Lung (tissue), 12 donors: Measurements from ENCODE around the gene OLFML2A. TPM values are rescaled to one million over a fixed set of nuclear protein-coding genes. Genes with fewer than 3 reads are reported as not detected.
"Not testable (repeated sequence)": the region's sequence is repeated elsewhere in the genome, so short reads cannot be mapped to it uniquely, and the experiment has no call there.

Experiments
- ATAC-seq: fragments of 200-7000 bp; cut with Tn5 transposase; one replicate; pipeline ENCODE4 v1.9.1; 2020; ENCODE audit warnings: moderate number of reproducible peaks; ENCODE audit not compliant: insufficient read depth, low FRiP score
- DNase-seq, 3 donors: peaks; one replicate each; pipeline ENCODE4 v3.0.0-alpha.2; 2013 to 2017
- H3K27ac ChIP-seq, 2 donors: one replicate each; pipeline ENCODE4 v1.5.1; 2013; ENCODE audit warnings: mild to moderate bottlenecking in 2 of 2, moderate library complexity in 2 of 2, control low read depth in 1 of 2, inconsistent platforms in 1 of 2, low read depth in 1 of 2, low read length in 1 of 2
- H3K27me3 ChIP-seq, 3 donors: one replicate each; pipeline ENCODE4 v1.5.1; 2013; ENCODE audit warnings: low read length in 2 of 3; ENCODE audit not compliant: control insufficient read depth in 3 of 3, insufficient read depth in 3 of 3
- H3K36me3 ChIP-seq, 4 donors: one replicate each; pipeline ENCODE4 v1.5.1; 2013; ENCODE audit warnings: low read length in 4 of 4, mild to moderate bottlenecking in 1 of 4, moderate library complexity in 1 of 4; ENCODE audit not compliant: control insufficient read depth in 4 of 4, insufficient read depth in 4 of 4
- H3K4me1 ChIP-seq, 5 donors: one replicate each; pipeline ENCODE4 v1.5.1; 2013; ENCODE audit warnings: low read length in 5 of 5, mild to moderate bottlenecking in 2 of 5, moderate library complexity in 1 of 5; ENCODE audit not compliant: control insufficient read depth in 5 of 5, insufficient read depth in 5 of 5
- H3K4me3 ChIP-seq: one replicate; pipeline ENCODE4 v1.5.1; 2013; ENCODE audit warnings: mild to moderate bottlenecking, control low read depth, moderate library complexity
- H3K9ac ChIP-seq, 2 donors: one replicate each; pipeline ENCODE4 v1.5.1; 2013; ENCODE audit warnings: low read length in 2 of 2, control low read depth in 1 of 2; ENCODE audit not compliant: insufficient read depth in 1 of 2
- H3K9me3 ChIP-seq, 4 donors: one replicate each; pipeline ENCODE4 v1.5.1; 2013; ENCODE audit warnings: low read length in 3 of 4, mild to moderate bottlenecking in 1 of 4, moderate library complexity in 1 of 4; ENCODE audit not compliant: control insufficient read depth in 4 of 4, insufficient read depth in 3 of 4
- WGBS, 2 donors: extraction: QIAGEN DNeasy Blood & Tissue Kit; methylation state at CpG; one replicate each; pipeline ENCODE4 v1.1.7; 2013; 5-methylcytosine and 5-hydroxymethylcytosine counted together
- polyA plus RNA-seq, 2 donors: library from polyadenylated mRNA; stranded (reverse); fragments of 200-250 nt; gene quantifications; one replicate each; pipeline ENCODE4 v1.2.1, GENCODE V29; 2013
- total RNA-seq, 2 donors: library from RNA; depleted of rRNA in 1 of 2; stranded (reverse); fragments of >200 nt in 1 of 2; gene quantifications; one replicate each; pipeline ENCODE4 v1.2.1, GENCODE V29; 2014 to 2021
- TF ChIP-seq, protein P1 (sequence below): IDR thresholded peaks from 2 replicates; pipeline ENCODE4 v1.5.1; 2012; ENCODE audit warnings: mild to moderate bottlenecking; ENCODE audit errors: control extremely low read depth, extremely low read depth
- donor health status: control.
- donor health status: control.
- donor health status: Bipolar disorder and iron deficiency.
- donor health status: healthy.
- donor health status: DM: yes; HTN: yes; CAD: no.

Gene OLFML2A
- total and polyA plus RNA-seq, 4 donors: 2.0 to 56.7 (median 7.5) TPM

DNA sequence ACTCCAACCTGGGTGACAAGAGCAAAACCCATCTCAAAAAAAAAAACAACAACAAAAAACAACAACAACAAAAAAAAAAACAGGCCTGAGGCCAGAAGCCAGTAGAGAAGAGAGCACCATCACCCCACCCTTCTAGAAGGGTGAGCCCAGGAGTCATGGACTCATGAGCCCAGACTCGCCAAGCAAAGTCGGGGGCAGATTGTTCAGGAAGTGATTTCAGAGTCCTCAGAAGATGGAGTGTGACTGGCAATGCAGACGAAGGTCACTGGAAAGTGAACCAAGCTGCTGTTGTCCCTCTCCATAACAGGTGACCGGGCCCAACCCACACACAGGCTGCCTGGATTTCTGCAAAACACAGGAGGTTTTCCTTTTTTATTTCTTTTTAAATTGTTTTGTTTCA is 67.4 kb downstream of the OLFML2A start:
- DNase-seq (no peak), ATAC-seq (no peak)
- WGBS, 2 donors: 68 to 72% methylated on average over 4 of the region's 4 CpGs
- no peak overlapping the region for H3K27ac ChIP-seq
- no peak overlapping the region for H3K9ac ChIP-seq
- H3K27me3 ChIP-seq: no peaks in the 10 kb centered on the region
- H3K36me3 ChIP-seq: no peaks in the 10 kb centered on the region
- H3K4me1 ChIP-seq: peaks cover 0 to 4% (median 0%) of the 10 kb centered on the region in 5 donors
- TF ChIP-seq, protein P1, sequence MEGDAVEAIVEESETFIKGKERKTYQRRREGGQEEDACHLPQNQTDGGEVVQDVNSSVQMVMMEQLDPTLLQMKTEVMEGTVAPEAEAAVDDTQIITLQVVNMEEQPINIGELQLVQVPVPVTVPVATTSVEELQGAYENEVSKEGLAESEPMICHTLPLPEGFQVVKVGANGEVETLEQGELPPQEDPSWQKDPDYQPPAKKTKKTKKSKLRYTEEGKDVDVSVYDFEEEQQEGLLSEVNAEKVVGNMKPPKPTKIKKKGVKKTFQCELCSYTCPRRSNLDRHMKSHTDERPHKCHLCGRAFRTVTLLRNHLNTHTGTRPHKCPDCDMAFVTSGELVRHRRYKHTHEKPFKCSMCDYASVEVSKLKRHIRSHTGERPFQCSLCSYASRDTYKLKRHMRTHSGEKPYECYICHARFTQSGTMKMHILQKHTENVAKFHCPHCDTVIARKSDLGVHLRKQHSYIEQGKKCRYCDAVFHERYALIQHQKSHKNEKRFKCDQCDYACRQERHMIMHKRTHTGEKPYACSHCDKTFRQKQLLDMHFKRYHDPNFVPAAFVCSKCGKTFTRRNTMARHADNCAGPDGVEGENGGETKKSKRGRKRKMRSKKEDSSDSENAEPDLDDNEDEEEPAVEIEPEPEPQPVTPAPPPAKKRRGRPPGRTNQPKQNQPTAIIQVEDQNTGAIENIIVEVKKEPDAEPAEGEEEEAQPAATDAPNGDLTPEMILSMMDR: no peak
- no peak overlapping the region for H3K4me3 ChIP-seq
- no peaks in the 10 kb centered on the region for H3K9me3 ChIP-seq

DNA sequence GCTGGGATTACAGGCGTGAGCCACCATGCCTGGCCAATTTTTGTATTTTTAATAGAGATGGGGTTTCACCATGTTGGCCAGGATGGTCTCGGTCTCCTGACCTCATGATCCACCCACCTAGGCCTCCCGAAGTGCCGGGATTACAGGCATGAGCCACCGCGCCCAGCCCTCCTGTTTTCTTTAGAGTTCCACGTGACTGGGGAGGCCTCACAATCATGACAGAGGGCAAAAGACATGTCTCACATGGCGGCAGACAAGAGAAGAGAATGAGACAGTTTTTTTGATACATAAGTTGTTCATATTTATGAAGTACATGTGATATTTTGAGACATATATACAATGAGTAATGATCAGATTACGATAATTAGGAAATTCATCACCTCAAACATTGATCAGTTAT is 69.5 kb downstream of the OLFML2A start:
- not testable (repeated sequence) for H3K4me1 ChIP-seq, H3K4me3 ChIP-seq, H3K36me3 ChIP-seq, H3K27ac ChIP-seq, H3K9ac ChIP-seq, DNase-seq, H3K9me3 ChIP-seq, ATAC-seq, H3K27me3 ChIP-seq
- WGBS, 2 donors: 94% methylated on average over 9 of the region's 9 CpGs

DNA sequence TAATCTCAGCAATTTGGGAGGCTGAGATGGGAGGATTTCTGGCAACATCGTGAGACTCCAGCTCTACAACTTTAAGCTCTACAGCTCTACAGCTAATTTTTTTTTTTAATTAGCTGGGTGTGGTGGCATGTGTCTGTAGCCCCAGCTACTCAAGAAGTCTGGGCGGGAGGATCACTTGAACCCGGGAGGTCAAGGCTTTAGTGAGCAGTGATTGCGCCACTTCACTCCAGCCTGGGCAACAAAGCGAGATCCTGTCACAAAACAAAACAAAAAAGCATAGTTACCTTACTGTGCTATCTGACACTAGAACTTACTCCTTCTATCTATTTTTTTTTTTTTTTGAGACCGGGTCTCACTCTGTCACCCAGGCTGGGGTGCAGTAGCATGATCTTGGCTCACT is 70.0 kb downstream of the OLFML2A start:
- TF ChIP-seq, protein P1: no peak
- no peaks in the 10 kb centered on the region for H3K27me3 ChIP-seq
- H3K9me3 ChIP-seq: no peaks in the 10 kb centered on the region
- H3K36me3 ChIP-seq: no peaks in the 10 kb centered on the region
- WGBS, 2 donors: 80 to 82% methylated on average over 6 of the region's 6 CpGs
- ATAC-seq (no peak), DNase-seq (no peak)
- H3K27ac ChIP-seq: no peak overlapping the region
- no peak overlapping the region for H3K4me3 ChIP-seq
- H3K9ac ChIP-seq: no peak overlapping the region
- no peaks in the 10 kb centered on the region for H3K4me1 ChIP-seq

DNA sequence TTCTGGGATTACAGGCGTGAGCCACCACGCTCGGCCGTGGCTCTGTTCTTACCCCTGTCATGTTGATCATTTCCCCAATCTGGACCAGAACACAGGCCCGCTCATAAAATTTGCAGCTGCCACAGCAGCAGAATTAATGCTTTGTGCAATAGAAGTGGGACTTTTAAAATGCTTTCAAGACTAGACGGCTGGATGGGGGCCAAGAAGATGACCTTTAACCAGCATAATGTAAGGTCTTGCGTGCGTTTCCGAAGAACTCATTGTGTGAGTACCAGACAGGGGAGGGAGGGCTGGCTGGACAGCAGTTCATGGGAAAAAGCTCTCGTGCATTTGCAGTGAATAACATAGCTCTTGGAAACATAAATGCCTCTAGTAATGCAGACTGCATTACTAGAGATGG is 72.9 kb downstream of the OLFML2A start:
- Histone ChIP-seq H3K27ac (no peak overlapping the region), H3K36me3 (no peaks in the 10 kb centered on the region), H3K4me1 (peaks cover 0 to 5% (median 0%) of the 10 kb centered on the region in 5 donors), H3K9me3 (no peaks in the 10 kb centered on the region), H3K4me3 (no peak overlapping the region), H3K27me3 (no peaks in the 10 kb centered on the region), H3K9ac (no peak overlapping the region)
- WGBS, 2 donors: 75 to 83% methylated on average over 10 of the region's 10 CpGs
- TF ChIP-seq, protein P1: no peak
- DNase-seq (peak in 2 of 3 donors; percentile 57 to 79), ATAC-seq (no peak)
